Thyroid gland (tissue), 4 donors: ENCODE measurements around the gene TFDP2. TPM values are rescaled to one million over a fixed set of nuclear protein-coding genes. Genes with fewer than 3 reads are reported as not detected.
A peak's percentile ranks its signal among the peaks of the same experiment; 100 is the strongest.
"Not testable (repeated sequence)": the region's sequence is repeated elsewhere in the genome, so short reads cannot be mapped to it uniquely, and the experiment has no call there.

Source experiments
- DNase-seq, 2 donors: peaks; one replicate each; pipeline ENCODE4 v3.0.0-alpha.2; 2019
- H3K27ac ChIP-seq, 3 donors: fragments of 200-600 bp; sonication (generic); 1 replicate in 2 of 3; 2 replicates in 1 of 3; pipeline ENCODE4 v1.5.1; 2016 to 2019; ENCODE audit warnings: mild to moderate bottlenecking in 1 of 3, moderate library complexity in 1 of 3
- H3K27me3 ChIP-seq: fragments of 200-600 bp; sonication (generic); one replicate; pipeline ENCODE4 v1.5.1; 2019
- H3K36me3 ChIP-seq, 2 donors: fragments of 200-600 bp; sonication (generic); one replicate each; pipeline ENCODE4 v1.5.1; 2016 to 2019
- H3K4me1 ChIP-seq, 2 donors: fragments of 200-600 bp; sonication (generic); one replicate each; pipeline ENCODE4 v1.5.1; 2017 to 2019
- H3K4me3 ChIP-seq, 3 donors: fragments of 200-600 bp; sonication (generic); replicated peaks in 1 of 3; 1 replicate in 2 of 3; 2 replicates in 1 of 3; pipeline ENCODE4 v1.5.1; 2016; ENCODE audit warnings: mild to moderate bottlenecking in 1 of 3
- H3K9me3 ChIP-seq: fragments of 200-600 bp; sonication (generic); one replicate; pipeline ENCODE4 v1.5.1; 2017
- POLR2A ChIP-seq, 2 donors: fragments of 450-650 bp; IDR thresholded peaks; one replicate each; pipeline ENCODE4 v1.6.1; 2017; ENCODE audit warnings: antibody characterized with exemption in 2 of 2, mild to moderate bottlenecking in 2 of 2, moderate library complexity in 1 of 2
- WGBS, 2 donors: methylation state at CpG; one replicate each; pipeline ENCODE4 v1.1.5; 2017; 5-methylcytosine and 5-hydroxymethylcytosine counted together
- intact Hi-C: fragments of 100-400 bp; cut with DNase I; formaldehyde crosslinking; loops from one replicate; pipeline ENCODE4 v1.15.1; 2023
- total RNA-seq, 4 donors: library from RNA; depleted of rRNA; stranded (reverse); fragments of >200 nt; gene quantifications; one replicate each; pipeline ENCODE4 v1.2.3, GENCODE V29; 2016
- TF ChIP-seq, protein P1 (sequence below), 6 experiments: fragments of 200-600 bp in 3 of 6; fragments of 450-650 bp in 3 of 6; sonication (generic) in 3 of 6; IDR thresholded peaks; one replicate each; pipeline ENCODE4 v1.5.1; 2016 to 2019; ENCODE audit warnings: antibody characterized with exemption in 6 of 6, mild to moderate bottlenecking in 2 of 6, inconsistent platforms in 1 of 6, moderate library complexity in 1 of 6

Gene TFDP2
- total RNA-seq, 4 donors from 2014 or later: 67.7 to 174 (median 122) TPM

DNA sequence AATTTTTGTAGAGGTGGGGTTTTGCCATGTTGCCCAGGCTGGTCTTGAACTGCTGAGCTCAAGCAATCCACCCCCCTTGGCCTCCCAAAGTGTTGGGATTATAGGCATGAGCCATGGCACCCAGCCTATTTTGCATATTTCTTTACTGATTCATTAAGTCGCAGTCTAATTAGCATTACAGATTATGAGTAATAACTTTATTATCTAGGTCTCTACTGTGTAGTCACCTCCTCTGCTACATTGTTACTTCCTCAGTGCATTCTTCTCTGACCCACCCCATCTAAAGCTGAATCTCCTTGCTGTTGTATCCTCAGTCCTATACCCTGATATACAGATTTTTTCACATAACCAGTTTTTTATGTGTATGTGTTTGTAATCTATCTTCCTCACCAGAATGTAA is 61.7 kb downstream of the TFDP2 start:
- no peak for DNase-seq
- H3K9me3 ChIP-seq: no peaks in the 10 kb centered on the region
- no peak overlapping the region for H3K4me3 ChIP-seq
- TF ChIP-seq POLR2A (IDR thresholded peaks at IDR 0.05): no peak
- TF ChIP-seq, protein P1, sequence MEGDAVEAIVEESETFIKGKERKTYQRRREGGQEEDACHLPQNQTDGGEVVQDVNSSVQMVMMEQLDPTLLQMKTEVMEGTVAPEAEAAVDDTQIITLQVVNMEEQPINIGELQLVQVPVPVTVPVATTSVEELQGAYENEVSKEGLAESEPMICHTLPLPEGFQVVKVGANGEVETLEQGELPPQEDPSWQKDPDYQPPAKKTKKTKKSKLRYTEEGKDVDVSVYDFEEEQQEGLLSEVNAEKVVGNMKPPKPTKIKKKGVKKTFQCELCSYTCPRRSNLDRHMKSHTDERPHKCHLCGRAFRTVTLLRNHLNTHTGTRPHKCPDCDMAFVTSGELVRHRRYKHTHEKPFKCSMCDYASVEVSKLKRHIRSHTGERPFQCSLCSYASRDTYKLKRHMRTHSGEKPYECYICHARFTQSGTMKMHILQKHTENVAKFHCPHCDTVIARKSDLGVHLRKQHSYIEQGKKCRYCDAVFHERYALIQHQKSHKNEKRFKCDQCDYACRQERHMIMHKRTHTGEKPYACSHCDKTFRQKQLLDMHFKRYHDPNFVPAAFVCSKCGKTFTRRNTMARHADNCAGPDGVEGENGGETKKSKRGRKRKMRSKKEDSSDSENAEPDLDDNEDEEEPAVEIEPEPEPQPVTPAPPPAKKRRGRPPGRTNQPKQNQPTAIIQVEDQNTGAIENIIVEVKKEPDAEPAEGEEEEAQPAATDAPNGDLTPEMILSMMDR (IDR thresholded peaks at IDR 0.05): no peak
- 77 to 100% methylated on average over 1 of the region's 1 CpG for WGBS, 2 donors
- intact Hi-C loops: no loop called here
- H3K27ac ChIP-seq: no peak overlapping the region
- peaks cover 0 to 5% of the 10 kb centered on the region in 2 donors for H3K4me1 ChIP-seq
- no peaks in the 10 kb centered on the region for H3K27me3 ChIP-seq
- H3K36me3 ChIP-seq: no peaks in the 10 kb centered on the region

DNA sequence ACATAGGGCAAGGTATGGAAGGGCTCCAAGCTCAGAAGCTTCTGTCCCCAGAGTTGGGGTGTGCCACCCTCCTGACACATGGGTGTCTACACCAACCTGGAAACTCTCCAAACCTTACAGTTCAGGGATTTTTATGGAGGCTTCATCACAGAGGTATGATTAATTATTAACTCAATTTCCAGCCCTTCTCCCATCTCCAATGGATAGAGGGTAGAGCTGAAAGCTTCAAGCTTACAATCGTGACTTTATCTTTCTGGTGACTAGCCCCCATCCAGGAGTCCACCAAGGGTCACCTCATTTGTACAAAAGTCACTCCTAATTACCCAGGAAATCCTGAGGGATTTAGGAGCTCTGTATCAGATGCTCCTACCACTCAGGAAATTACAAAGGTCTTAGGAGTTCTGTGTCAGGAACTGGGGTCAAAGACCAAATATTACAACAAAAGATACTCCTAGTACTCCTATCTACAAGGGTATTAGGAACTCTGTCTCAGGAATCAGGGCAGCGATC is 62.7 kb downstream of the TFDP2 start:
- 88 to 90% methylated on average over 2 of the region's 2 CpGs for WGBS, 2 donors
- Histone ChIP-seq H3K4me1 (peaks cover 0 to 5% of the 10 kb centered on the region in 2 donors), H3K36me3 (no peaks in the 10 kb centered on the region), H3K27ac (no peak overlapping the region), H3K27me3 (no peaks in the 10 kb centered on the region), H3K9me3 (no peaks in the 10 kb centered on the region), H3K4me3 (no peak overlapping the region)
- DNase-seq: no peak
- no peak for TF ChIP-seq POLR2A (IDR thresholded peaks at IDR 0.05)
- TF ChIP-seq, protein P1 (IDR thresholded peaks at IDR 0.05): no peak
- intact Hi-C loops: no loop called here

DNA sequence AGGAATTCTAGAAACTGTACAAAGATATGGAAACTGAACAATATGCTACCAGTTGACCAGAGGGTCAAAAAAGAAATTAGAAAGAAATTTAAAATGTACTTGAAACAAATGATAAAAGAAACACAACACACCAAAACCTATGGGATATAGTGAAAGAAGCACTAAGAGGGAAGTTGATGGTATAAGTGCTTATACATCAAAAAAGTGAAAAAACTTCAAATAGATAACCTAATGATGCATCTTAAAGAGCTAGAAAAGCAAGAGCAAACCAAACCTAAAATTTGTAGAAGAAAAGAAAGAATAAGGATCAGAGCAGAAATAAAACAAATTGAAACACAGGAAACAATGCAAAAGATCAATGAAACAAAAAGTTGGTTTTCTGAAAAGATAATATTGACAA is 68.2 kb downstream of the TFDP2 start:
- no peak overlapping the region for H3K4me3 ChIP-seq
- DNase-seq: no peak
- H3K4me1 ChIP-seq: peaks cover 6 to 9% of the 10 kb centered on the region in 2 donors
- H3K27me3 ChIP-seq: no peaks in the 10 kb centered on the region
- intact Hi-C loops: no loop called here
- H3K27ac ChIP-seq: no peak overlapping the region
- H3K9me3 ChIP-seq: no peaks in the 10 kb centered on the region
- H3K36me3 ChIP-seq: no peaks in the 10 kb centered on the region
- TF ChIP-seq, protein P1 (IDR thresholded peaks at IDR 0.05): no peak
- TF ChIP-seq POLR2A (IDR thresholded peaks at IDR 0.05): no peak

DNA sequence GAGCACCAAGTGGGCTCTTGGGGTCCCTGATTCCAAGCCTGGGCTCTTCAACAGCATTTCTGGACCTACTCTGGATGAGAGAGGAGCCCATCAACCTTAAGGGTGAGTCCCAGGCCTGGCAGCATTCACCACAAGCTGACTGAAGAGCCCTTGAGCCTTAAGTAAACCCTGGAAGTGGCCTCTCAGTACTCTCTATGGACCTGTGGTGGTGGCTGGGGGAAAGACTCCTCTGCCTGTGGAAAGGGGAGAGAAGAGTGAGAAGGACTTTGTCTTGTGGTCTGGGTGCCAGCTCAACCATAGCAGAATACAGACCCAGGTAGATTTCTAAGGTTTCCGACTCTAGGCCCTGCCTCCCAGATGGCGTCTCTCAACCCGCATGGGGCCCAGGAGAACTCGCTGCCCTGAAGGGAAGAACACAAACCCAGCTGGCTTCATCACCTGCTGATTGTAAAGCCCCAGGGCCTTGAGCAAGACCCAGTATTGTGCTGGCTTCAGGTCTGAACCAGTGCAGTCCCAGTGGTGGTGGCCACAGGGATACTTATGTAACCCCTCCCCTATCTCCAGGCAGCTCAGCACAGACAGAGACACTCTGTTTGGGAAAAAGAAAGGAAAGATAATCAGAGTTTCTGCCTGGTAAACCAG is 71.4 kb downstream of the TFDP2 start:
- H3K27ac ChIP-seq: peak overlapping the region in 1 of 3 donors; percentile 7
- WGBS, 2 donors: 55 to 58% methylated on average over 4 of the region's 4 CpGs
- H3K4me3 ChIP-seq: no peak overlapping the region
- peak; percentile 60 to 66 for DNase-seq
- no peaks in the 10 kb centered on the region for H3K27me3 ChIP-seq
- H3K36me3 ChIP-seq: no peaks in the 10 kb centered on the region
- intact Hi-C loops: no loop called here
- peaks cover 6 to 9% of the 10 kb centered on the region in 2 donors for H3K4me1 ChIP-seq
- no peaks in the 10 kb centered on the region for H3K9me3 ChIP-seq
- TF ChIP-seq, protein P1 (IDR thresholded peaks at IDR 0.05): no peak
- no peak for TF ChIP-seq POLR2A (IDR thresholded peaks at IDR 0.05)

DNA sequence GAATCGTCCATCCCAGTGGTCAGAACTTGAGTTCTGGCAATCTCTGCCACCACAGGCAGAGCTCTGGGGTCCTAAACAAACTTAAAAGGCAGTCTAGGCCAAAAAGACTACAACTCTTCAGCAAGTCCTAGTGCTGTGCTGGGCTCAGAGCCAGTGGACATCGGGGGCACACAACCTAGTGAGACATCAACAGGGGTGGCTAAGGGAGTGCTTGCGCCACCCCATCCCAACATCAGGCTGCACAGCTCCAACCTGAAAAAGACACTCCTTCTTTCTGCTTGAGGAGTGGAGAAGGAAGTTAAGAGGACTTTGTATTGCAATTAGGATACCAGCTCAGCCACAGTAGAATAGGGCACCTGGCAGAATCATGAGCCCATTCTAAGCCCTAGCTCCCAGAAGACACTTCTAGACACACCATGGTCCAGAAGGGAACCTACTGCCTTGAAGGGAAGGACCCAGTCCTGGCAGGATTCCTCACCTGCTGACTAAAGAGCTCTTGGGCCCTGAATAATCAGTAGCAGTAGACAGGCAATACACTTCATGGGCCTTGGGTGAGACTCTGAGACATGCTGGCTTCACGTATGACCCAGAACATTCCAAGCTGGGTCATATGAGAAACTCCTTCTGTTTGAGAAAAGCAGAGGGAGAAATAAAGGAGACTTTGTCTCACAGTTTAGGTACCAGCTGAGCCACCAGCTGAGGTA is 72.0 kb downstream of the TFDP2 start:
- intact Hi-C loops: no loop called here
- Histone ChIP-seq H3K9me3 (no peaks in the 10 kb centered on the region), H3K36me3 (no peaks in the 10 kb centered on the region), H3K27ac (peak overlapping the region in 1 of 3 donors; percentile 7), H3K4me3 (no peak overlapping the region), H3K27me3 (no peaks in the 10 kb centered on the region), H3K4me1 (peaks cover 6 to 9% of the 10 kb centered on the region in 2 donors)
- 71 to 94% methylated on average over 4 of the region's 4 CpGs for WGBS, 2 donors
- TF ChIP-seq POLR2A (IDR thresholded peaks at IDR 0.05): no peak
- TF ChIP-seq, protein P1 (IDR thresholded peaks at IDR 0.05): no peak
- no peak for DNase-seq

DNA sequence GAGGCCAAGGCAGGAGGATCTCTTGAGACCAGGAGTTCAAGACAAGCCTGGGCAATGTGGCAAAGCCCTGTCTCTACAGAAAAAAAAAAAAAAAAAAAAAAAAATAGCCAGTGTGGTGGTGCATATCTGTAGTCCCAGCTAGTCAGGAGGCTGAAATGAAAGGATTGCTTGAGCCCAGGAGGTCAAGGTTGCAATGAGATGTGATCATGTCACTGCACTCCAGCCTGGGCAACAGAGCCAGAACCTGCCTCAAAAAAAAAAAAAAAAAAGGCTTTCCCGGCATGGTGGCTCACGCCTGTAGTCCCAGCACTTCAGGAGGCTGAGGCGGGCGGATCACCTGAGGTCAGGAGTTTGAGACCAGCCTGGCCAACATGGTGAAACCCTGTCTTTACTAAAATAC is 73.7 kb downstream of the TFDP2 start:
- WGBS, 2 donors: 92 to 96% methylated on average over 4 of the region's 4 CpGs
- DNase-seq, intact Hi-C loops, H3K9me3 ChIP-seq, H3K36me3 ChIP-seq, H3K4me3 ChIP-seq, H3K27me3 ChIP-seq, H3K4me1 ChIP-seq, H3K27ac ChIP-seq: not testable (repeated sequence)
